Measurements from ENCODE around the gene CAPN12.
A peak's percentile ranks its signal among the peaks of the same experiment; 100 is the strongest.

CAPN12 gene

DNA sequence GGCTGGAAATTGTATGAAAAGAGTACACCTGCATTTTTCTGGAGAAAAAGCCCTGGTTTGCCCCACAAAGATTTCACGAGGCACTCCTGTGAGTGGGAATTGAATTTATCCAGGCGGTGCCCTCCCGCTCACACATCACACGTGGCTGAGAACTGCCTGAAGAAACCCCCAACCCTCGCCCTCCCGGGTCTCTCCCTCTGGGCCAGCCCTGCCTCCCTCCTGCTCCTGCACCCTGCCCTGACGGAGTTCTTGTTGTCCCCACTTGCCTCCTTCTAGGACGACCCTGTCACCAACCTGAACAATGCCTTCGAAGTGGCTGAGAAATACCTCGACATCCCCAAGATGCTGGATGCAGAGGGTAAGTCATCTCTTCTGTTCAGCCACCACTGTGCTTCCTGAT, 35.2 kb downstream of the CAPN12 start:
- no peak for DNase-seq (ENCODE audit: low spot score)

DNA sequence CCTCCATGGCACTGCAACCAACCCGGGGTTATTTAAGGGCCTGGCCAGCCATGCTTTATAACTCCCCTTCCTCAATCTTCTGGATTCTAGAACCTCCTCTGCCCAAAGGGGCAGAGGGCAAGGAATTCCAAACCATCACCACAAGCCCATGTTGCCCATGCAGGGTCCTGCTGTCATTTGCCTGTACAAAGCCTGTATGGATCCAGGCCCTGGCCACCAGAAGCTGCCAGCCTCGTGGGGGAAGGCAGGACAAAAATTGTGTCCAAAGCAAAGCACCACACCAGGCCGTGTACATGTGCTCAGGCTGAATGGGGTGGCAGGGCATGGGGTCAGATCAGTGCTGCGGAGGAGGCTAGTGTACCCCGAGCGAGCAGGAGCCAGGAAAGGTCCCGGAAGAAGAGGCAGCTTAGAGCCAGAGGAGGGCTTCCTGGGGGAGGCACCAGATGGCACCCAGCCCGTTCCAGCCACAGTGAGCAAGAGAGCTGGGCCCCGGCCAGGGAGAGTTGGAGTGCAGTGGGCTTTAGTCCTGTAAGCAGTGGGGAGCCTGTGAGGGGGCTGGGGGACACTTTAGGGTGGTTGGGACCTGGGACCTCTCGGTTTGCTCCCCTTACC, 35.8 kb downstream of the CAPN12 start:
- no peak for DNase-seq (ENCODE audit: low spot score)

DNA sequence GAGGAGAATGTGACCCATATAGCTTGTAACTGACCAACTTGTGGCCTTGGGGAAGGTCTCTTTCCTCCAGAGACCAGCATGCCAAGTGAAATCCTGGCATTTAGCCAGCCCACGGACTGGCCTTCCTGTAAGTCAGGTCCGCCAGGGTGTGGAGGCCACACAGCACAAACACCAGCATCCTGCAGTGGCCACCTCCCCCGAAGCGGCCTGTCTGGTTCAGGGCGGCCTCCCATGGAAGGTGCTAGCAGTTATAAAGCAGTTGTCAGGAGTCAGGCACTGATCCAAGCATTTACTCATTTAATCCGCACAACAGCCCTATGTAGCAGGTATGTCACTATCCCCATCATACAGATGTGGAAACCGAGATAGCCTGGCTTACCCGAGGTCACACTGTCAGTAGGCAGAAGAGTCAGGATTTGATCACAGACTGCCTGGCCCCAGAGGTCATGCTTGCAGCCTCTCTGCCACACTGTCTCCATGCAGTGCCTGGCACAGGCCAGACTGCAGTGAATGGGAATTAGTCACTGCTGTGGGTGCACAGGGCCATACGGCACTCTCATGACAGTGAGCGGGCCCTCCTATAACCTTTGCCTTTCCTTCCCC, 36.7 kb downstream of the CAPN12 start:
- DNase-seq (ENCODE audit: low spot score): peak; percentile 54

DNA sequence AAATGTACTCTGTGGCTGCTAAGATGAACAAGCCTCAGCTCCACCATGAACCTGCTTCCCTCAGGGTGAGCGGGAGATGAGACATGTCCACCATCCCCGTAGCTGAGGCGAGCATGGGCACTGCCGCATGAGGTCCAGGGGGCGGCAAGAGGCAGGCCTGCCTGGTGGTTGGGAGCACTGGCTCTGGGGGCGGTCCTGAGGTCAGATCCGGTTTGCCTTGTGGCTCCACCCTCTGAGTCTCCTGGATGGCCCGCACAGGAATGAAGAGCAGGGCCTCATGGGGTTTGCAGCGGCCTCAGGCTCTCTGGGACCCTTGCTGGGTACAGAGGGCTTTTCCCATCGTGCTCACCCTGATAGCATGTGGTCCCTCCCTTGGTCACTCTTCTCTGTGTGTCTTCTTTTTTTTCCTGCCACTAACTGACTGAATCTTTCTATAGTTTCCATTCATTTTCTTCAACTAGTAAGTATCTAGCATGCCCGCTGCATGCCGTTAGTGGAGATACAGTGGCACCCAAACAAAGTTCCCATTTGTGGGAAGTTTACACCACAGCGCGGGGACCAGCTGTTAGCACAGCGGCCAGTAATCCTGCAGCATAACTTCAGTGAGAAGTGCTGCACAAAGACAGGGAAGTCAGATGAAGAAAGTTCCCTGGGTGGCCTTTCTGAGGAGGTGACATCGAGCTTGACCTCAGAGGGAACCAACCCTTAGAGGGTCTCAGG, 37.3 kb downstream of the CAPN12 start:
- no peak for DNase-seq (ENCODE audit: low spot score)

DNA sequence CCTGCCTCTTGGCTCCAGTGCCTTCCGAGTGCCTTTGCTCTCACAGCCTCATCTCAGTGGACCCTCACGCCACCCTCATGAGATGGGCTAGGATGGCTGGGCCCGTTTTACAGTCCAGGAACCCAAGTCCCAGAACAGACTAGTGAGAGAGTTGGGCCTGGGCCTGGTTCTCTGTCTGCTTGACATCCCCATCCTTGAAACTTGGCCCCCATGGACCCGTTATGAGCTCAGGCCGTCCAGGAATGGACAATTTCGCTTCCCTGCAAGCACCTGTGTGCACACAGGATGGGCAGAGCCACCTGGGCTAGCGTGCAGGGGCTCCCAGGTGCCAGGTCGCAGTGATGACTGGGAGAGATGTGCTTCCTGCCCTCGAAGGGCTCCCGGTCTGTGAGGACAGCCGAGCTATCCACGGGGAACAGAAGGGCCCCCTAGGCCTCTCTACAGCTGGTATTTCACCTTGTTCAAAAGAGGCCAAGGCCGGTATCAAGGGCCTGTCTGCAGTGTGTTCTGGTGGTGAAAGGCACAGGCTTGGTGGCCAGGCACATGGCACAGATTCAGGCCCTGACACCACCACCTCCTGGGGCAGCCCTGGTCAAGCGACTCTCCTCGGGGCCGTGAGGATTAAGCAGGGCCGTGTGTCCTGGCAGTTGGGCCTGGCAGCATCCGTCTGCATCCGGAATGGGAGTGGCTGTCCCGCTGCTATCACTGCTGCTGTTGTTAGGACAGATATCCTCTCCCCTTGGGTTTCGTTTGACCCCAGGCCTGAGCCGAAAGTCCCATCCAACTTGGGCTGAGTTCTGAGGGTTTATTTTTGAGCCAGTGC, 38.9 kb downstream of the CAPN12 start:
- no peak for DNase-seq (ENCODE audit: low spot score)

DNA sequence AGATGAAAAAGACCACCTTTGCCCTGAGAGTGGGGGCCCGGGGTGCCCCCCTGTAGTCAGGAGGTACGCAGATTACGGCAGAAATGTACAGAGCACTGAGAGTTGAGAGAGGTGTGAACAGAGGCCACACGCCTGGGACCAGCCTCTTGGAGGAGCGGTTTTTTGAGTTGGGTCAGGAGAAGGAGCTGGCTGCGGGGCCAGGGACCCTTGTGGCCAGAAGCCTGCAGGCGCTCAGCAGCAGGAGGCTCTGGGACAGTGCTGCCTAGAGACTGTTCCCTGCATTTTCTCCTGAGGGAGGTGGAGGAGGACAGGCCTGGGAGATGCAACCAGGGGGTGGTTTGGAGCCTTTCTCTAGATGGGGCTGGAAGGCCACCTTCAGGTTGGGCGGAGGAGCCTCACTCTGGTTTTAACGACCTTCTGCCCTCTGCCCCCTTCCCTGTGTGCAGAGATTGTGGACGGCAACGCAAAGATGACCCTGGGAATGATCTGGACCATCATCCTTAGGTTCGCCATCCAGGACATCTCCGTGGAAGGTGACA, 39.7 kb downstream of the CAPN12 start:
- DNase-seq (ENCODE audit: low spot score): no peak

DNA sequence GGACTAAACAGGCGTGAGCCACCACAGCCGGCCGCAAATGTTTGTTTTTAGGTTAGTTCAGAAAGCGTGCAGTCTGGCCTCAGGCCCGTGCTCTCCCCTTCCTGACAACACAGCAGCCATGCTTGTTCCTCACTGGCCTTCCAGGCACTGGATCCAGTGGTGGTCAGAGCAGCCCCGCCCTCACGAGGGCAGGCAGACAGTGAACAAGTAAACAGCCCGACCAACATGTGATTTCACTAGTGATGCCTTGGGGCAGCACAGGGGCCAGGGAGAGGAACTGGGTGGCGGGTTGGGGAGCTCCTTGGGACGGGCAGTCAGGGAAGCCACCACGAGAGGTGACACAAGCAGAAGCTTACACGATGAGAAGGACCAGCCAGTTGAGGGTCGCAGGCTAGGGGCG, 40.8 kb downstream of the CAPN12 start:
- no peak for DNase-seq (ENCODE audit: low spot score)

DNA sequence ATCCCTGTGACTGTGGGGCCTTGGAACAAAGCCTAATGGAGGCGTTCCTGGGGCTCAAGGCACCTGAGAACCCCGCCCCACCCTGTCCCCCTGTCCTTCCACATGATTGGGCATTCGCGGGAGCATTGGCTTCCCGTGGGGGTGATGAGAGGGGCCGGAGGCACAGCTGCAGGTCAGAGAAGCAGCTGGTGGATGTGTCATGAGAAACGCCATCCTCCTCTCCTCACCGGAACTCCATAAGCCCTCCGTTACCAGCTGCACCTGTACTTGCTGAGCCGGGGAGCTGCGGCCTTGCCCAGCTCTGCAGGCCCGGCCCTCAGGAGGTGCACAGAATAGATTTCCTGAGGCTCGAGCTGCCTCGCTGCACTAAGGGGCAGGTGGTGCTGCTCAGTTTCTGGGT, 42.0 kb downstream of the CAPN12 start:
- no peak for DNase-seq (ENCODE audit: low spot score)

DNA sequence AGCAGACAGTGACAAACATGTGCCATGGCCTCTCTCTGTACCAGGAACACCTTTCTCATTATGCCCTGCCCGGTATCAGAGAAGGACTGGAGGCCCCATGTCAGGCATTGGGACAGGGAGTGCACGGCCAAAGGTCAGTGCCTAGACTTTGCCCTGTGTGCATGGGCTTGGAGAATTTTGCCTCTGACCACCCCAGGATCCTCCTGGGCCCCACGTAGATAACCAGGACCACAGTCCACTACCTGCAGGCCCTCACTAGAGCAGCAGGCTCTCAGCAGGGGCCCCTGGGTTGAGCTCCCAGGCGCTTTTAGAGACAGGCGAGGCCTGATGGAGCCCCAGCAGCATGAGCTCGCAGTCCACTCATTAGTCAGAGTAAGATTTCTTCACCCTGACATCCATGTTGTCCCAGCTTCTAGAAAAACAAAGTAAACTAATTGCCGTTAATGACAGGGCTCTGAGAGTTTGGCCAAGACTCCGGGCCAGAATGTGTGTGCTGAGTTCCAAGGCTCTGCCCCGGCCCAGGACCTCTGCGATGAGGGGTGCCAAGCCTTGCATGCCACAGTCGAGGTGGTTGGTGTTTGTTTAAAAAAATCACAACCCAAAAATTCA, 42.7 kb downstream of the CAPN12 start:
- no peak for DNase-seq (ENCODE audit: low spot score)

DNA sequence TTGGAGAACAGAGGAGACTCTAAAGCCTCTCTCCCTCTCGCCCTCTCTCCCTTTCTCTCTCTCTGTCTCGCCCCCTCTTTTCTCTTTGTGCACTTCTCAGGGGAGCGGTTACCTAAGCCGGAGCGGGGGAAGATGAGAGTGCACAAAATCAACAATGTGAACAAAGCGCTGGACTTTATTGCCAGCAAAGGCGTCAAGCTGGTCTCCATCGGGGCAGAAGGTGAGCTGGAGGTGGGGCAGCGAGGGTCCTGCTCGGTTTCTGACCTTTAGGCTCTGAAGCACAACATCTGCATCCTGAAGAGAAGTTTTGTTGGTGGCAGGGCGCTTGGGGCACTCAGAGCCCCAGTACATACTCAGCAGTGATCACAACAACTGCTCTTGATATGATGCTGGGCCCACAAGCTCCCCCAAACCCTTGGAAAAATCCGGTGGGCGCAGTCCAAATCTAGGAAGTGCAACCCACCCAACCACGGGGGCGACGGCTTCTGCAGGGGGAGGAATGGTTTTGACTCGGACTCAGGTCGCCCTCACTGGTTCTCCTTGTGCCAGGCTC, 43.3 kb downstream of the CAPN12 start:
- no peak for DNase-seq (ENCODE audit: low spot score)

DNA sequence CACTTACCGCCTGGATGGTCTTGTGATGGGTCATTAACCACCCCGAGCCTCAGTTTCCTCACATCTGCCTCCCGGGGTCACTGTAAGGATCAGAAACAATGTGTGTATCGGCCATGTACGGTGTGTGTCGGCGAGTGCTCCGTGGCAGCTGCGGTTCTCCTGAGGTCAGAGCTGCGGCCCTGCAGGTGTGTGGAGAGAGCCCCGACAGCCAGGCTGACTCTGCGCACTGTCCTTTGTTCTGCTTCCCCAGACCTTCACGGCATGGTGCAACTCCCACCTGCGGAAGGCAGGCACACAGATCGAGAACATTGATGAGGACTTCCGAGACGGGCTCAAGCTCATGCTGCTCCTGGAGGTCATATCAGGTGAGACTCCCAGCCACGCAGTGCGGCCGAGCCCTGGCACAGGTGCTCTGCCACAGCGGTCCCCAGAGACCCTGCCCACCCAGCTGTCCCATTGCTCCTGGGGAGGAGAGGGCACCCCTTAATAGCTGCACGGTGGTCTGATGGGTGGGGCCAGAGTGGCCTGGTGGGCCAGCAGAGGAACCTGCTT, 43.8 kb downstream of the CAPN12 start:
- no peak for DNase-seq (ENCODE audit: low spot score)

DNA sequence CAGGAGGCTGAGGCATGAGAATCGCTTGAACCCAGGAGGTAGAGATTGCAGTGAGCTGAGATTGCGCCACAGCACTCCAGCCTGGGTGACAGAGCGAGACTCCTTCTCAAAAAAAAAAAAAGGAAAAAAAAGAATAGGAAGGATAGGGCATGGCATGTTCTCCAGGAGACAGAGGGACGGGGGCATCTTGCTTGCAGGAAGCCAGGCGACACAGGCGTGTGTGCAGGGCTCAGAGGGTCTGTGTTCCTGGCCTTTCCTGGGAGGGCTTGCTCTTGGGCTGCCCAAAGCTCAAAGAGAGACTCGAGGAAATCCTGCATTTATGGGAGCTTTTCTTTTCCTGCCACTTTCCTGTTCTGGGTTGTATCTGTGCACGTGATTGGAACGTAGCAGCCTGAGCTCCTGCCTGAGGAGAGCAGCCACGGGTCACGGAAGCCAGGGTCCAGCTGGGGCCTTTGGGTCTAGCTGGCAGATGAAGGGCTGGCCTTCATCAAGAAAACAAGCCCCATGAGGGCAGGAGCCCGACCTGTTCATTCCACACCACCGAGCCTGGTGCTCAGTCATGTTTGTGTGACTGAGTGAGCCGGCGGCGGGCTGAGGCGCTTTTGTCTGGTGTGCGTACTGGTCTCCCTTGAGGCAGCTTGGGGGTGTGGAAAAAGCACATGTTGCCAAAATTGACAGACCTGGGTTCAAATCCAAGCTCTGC, 44.5 kb downstream of the CAPN12 start:
- no peak for DNase-seq (ENCODE audit: low spot score)

DNA sequence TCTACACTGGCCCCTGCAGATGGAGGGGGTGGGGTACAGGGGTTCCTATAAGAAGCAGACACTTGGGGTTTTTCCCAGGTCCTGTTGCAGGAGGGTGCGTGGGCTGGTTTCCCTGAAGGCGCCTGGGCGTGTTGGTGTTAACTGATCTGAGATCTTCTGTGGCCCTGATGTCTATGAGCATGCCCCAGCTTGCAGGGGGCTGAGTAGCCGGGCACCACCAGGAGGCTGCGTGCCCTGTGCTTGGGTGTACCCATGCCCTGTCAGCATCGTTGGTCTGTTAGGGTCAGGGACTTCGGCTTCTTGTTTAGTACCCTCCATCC, 45.3 kb downstream of the CAPN12 start:
- DNase-seq (ENCODE audit: low spot score): no peak

DNA sequence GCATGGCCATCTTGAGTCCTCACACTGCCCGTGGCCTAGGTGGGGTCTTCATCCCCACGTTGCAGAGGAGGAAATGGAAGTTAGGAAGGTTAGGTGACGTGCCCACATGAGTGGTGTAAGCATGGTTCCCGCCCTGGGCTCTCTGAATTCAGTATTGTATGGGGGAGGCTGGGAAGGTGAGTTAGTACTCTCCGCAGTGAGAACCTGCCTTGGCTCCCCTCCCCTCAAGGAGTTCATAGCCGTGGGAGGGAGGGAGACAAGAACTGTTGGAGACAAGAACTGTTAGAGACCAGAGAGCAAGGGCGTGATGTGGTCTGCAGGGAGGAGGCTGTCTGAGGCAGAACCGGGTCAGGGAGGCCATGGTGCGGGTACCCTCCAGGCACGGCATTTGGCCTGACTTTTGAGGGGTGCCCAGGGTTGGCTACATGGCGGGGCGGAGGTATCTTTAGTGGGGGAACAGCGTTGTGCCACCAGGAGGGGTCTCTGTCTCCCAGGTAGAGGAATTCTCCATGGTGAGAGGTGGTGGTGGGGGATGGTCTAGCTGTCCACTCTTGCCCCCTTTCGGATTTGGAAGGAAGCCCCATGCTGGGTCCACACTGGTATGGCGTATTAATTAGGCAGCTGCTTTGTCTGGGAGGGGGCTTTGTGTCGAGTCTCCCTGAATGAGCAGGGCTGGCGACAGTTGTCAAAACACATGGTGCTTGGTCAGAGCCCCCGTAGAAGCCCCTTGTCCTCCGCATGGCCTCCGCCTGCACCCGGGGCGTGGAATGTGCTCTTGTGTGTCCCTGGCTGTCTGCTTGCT, 45.8 kb downstream of the CAPN12 start:
- DNase-seq (ENCODE audit: low spot score): no peak

DNA sequence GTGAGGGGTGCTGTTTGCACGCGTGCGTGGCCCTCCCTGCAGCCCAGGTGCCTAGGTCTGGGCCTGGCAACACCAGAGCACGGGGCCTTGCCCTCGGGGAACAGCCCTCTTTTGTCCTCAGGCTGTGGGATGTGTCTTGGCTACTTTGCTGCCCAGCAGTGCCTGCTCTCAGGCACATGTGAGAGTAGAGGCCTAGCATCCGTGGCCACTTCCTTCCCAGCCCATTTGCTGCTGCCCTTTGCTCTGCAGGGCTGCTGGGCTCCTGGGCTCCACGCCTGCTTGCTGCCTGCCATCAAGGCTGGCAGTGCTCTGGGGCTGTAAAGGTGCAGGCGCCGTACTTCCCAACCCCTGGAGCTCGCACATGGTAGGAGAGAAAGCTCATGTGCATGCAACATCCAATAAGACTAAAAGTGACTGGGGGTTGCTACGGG, 46.6 kb downstream of the CAPN12 start:
- DNase-seq (ENCODE audit: low spot score): peak; percentile 64

DNA sequence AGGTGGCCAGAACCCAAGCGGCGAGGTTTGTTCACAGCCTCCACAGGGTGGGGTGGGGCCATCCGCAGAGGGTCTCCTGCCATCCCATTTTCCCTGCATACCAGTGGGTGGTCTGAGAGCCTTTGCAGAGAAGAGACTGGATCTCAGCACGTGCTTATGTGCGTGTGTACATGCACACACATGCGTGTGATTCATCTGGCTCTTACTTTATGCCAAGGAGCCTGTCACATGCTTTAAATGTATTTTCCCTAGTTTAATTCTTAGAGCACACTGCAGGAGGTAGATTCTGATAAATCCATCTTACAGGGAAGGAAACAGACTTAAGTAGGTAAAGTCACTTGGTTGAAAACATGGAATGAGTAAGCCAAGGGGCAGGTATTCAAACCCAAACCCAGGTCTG, 47.1 kb downstream of the CAPN12 start:
- DNase-seq (ENCODE audit: low spot score): no peak

DNA sequence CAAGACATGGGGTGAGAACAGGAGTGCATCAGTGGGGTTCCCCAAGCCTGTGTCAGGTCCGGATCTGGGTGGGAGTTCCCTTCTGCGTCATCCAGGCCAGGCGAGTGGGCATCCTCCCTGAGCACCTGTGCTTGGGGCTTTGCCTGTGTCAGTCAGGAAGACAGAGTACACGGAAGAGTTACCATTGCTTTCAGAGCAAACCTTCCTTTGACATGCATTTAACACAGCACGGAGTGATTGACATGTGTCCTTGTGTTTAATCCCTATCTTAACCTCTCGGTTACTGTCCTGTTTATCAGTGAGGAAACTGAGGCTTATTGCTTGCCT, 47.6 kb downstream of the CAPN12 start:
- no peak for DNase-seq (ENCODE audit: low spot score)

DNA sequence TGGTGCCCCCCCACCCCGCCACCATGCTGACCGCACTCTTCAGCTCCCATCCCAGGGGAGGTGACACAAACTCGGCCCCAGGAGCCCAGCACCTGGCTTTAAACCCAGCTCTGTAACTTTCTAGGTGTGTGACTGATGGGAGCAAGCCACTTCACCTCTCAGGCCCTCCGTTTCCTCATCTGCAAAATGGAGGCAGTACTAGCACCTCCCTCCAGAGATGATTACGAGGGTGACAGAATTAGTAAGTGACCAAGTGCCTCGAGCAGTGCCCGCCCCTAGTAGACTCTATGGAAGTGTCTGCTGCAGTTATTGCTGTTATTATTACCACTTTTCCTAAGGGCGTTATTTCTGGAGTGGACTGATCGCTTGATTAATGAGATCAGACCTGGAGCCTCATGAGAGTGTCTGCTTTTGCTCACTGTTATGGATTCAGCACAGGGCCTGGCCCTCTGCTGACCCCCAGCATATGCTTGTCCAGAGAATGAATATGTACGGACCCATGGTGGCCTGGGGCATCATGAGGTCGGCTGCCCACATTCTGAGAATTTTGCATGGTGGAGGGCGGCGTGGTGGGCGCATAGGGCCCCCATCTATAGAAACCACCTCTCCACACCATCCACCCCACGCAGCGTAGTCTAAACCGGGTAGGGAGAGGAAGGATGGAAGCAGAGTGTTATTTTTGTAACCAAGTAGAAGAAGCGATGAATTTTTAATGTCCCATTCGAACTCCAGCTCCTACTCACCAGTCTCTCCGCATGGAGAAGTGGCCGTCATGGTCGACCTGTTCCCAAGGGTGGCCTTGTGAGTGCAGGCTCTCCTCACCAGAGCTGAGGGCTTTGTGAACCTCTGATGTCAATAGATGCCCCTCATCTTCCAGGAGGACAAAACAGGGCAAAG, 48.2 kb downstream of the CAPN12 start:
- no peak for DNase-seq (ENCODE audit: low spot score)

DNA sequence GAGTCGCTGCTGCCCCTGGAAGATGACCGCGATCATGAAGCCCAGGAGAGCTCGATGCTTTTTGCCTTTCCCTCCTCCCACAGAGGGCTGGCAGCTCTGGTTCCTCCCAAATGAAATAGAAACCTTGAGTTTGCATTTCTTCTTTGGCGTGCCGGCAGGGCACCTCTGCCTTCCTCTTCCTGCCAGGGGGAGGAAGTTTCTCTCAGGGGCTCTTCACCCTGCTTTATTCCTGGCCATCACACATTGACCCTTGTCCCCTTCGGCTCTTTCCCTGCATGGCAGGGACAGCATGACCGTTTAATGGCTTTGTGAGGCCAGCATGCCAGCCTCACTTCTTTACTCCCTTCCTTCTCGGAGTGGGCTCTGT, 49.0 kb downstream of the CAPN12 start:
- DNase-seq (ENCODE audit: low spot score): no peak
